Spleen (tissue), 7 donors: Measurements from ENCODE around the gene MCRIP1.

Source experiments
- CTCF ChIP-seq, 11 experiments: fragments of 200-600 bp in 7 of 11; fragments of 450-650 bp in 4 of 11; sonication (generic) in 4 of 11; IDR thresholded peaks in 8 of 11; conservative IDR thresholded peaks in 3 of 11; 1 replicate in 7 of 11; 2 replicates in 4 of 11; pipeline versions ENCODE4 v1.4.0 to v1.8.0; 2016 to 2021; ENCODE audit warnings: antibody characterized with exemption in 11 of 11, inconsistent platforms in 4 of 11, mild to moderate bottlenecking in 1 of 11
- POLR2A ChIP-seq, 3 donors: fragments of 450-650 bp; IDR thresholded peaks; one replicate each; pipeline ENCODE4 v1.5.1; 2017; ENCODE audit warnings: antibody characterized with exemption in 3 of 3, mild to moderate bottlenecking in 1 of 3
- donor health status: DM: no; HTN: no; CAD: no; lungs with moderate emphysema.
- donor health status: DM: no; HTN: no; CAD: no.
- donor health status: DM: no; HTN: no; CAD: no.

- TF ChIP-seq CTCF (IDR thresholded peaks at IDR 0.05 in 8 of 11, conservative IDR thresholded peaks at IDR 0.05 in 3 of 11) (no peak), POLR2A (IDR thresholded peaks at IDR 0.05) (no peak)
Measured at GRCh38 chr17:81851423-81851822, 18.3 kb upstream of the MCRIP1 start.
